ENCODE measurements around the gene SLC30A3.

The SLC30A3 gene

GRCh38 chr2:27255660-27256059, 7.2 kb downstream of the SLC30A3 start:
- DNase-seq, result no peak

GRCh38 chr2:27255187-27255586, 7.7 kb downstream of the SLC30A3 start:
- DNase-seq, result no peak

- no peak for DNase-seq
Observed at GRCh38 chr2:27251766-27252165, 11.1 kb downstream of the SLC30A3 start.

GRCh38 chr2:27250652-27251379, 12.0 kb downstream of the SLC30A3 start:
- no peak for DNase-seq

GRCh38 chr2:27249891-27250651, 12.8 kb downstream of the SLC30A3 start:
- no peak for DNase-seq

- no peak for DNase-seq
Observed at GRCh38 chr2:27249159-27249890, 13.5 kb downstream of the SLC30A3 start.

GRCh38 chr2:27247893-27248292, 15.0 kb downstream of the SLC30A3 start:
- DNase-seq, result no peak

- no peak for DNase-seq
Observed at GRCh38 chr2:27245626-27246025, 17.2 kb downstream of the SLC30A3 start.

- DNase-seq, result no peak
Observed at GRCh38 chr2:27245116-27245515, 17.7 kb downstream of the SLC30A3 start.

- no peak for DNase-seq
Observed at GRCh38 chr2:27243391-27244130, 19.3 kb downstream of the SLC30A3 start.

- DNase-seq, result no peak
Observed at GRCh38 chr2:27242614-27242951, 20.3 kb downstream of the SLC30A3 start.

GRCh38 chr2:27241761-27242613, 20.9 kb downstream of the SLC30A3 start:
- DNase-seq, result no peak

- no peak for DNase-seq
Observed at GRCh38 chr2:27240406-27240805, 22.4 kb downstream of the SLC30A3 start.

- DNase-seq, result no peak
Observed at GRCh38 chr2:27238976-27239375, 23.9 kb downstream of the SLC30A3 start.

GRCh38 chr2:27237341-27237945, 25.4 kb downstream of the SLC30A3 start:
- DNase-seq, result no peak

GRCh38 chr2:27236626-27237025, 26.2 kb downstream of the SLC30A3 start:
- no peak for DNase-seq

- no peak for DNase-seq
Observed at GRCh38 chr2:27236136-27236535, 26.7 kb downstream of the SLC30A3 start.

GRCh38 chr2:27233341-27233740, 29.5 kb downstream of the SLC30A3 start:
- DNase-seq, result no peak

GRCh38 chr2:27231921-27232320, 30.9 kb downstream of the SLC30A3 start:
- no peak for DNase-seq

GRCh38 chr2:27227501-27227900, 35.3 kb downstream of the SLC30A3 start:
- DNase-seq, result no peak

- no peak for DNase-seq
Observed at GRCh38 chr2:27225526-27225925, 37.3 kb downstream of the SLC30A3 start.

GRCh38 chr2:27223416-27223815, 39.4 kb downstream of the SLC30A3 start:
- DNase-seq, result no peak
